ENCODE results near the gene MED27. TPM values are rescaled to one million over a fixed set of nuclear protein-coding genes. Genes with fewer than 3 reads are reported as not detected.

MED27 gene
- total RNA-seq, 2 donors from 2014 or later = 29.8 to 37.0 TPM

DNA sequence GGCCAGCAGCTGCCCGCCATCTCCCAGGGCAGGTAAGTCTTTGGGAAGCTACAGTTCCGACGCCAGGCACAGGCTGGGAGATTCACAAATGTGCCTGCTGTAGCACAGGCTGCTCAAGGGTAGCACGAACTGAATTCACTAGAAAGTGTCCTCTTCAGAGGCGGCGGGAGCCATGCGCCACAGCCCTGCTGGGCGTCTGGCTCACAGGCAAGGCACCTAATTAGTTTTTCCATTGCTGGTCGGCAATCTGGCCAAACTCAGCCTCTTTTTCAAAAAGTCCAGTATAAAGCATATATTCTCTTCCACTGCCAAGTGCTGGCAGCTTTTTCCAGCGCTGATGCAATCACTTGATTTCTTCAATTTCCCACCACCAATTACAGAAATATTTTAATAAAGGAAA lies 210.9 kb downstream of the MED27 start:
- Mint-ChIP-seq H3K4me3 (no peak overlapping the region), H3K9me3 (no peaks in the 10 kb centered on the region), H3K36me3 (ENCODE audit: low read depth) (no peaks in the 10 kb centered on the region), H3K27me3 (ENCODE audit: insufficient read depth) (no peaks in the 10 kb centered on the region), H3K4me1 (peaks cover 12% of the 10 kb centered on the region), H3K27ac (no peak overlapping the region)
- TF ChIP-seq, protein P1, sequence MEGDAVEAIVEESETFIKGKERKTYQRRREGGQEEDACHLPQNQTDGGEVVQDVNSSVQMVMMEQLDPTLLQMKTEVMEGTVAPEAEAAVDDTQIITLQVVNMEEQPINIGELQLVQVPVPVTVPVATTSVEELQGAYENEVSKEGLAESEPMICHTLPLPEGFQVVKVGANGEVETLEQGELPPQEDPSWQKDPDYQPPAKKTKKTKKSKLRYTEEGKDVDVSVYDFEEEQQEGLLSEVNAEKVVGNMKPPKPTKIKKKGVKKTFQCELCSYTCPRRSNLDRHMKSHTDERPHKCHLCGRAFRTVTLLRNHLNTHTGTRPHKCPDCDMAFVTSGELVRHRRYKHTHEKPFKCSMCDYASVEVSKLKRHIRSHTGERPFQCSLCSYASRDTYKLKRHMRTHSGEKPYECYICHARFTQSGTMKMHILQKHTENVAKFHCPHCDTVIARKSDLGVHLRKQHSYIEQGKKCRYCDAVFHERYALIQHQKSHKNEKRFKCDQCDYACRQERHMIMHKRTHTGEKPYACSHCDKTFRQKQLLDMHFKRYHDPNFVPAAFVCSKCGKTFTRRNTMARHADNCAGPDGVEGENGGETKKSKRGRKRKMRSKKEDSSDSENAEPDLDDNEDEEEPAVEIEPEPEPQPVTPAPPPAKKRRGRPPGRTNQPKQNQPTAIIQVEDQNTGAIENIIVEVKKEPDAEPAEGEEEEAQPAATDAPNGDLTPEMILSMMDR (conservative IDR thresholded peaks at IDR 0.05) = no peak
- H3K4me1 ChIP-seq (ENCODE audit: control insufficient read depth, insufficient read depth, low read length) = peaks cover 12% of the 10 kb centered on the region
- H3K4me3 ChIP-seq (ENCODE audit: low read length) = no peak overlapping the region
- H3K36me3 ChIP-seq (ENCODE audit: control insufficient read depth, insufficient read depth, low read length) = no peaks in the 10 kb centered on the region
- no peaks in the 10 kb centered on the region for H3K27me3 ChIP-seq (ENCODE audit: control insufficient read depth, insufficient read depth, low read length, poor library complexity, severe bottlenecking)
- no peak overlapping the region for H3K9ac ChIP-seq (ENCODE audit: extremely low read depth, low read length, poor library complexity, severe bottlenecking)
- no peaks in the 10 kb centered on the region for H3K9me3 ChIP-seq (ENCODE audit: control insufficient read depth, low read length)
- no peak overlapping the region for H3K27ac ChIP-seq (ENCODE audit: low read depth, low read length)
- 82 to 87% methylated on average over 10 of the region's 10 CpGs for WGBS, 2 experiments (ENCODE audit: insufficient coverage in 1 of 2, insufficient read length in 1 of 2)
- DNase-seq = no peak

DNA sequence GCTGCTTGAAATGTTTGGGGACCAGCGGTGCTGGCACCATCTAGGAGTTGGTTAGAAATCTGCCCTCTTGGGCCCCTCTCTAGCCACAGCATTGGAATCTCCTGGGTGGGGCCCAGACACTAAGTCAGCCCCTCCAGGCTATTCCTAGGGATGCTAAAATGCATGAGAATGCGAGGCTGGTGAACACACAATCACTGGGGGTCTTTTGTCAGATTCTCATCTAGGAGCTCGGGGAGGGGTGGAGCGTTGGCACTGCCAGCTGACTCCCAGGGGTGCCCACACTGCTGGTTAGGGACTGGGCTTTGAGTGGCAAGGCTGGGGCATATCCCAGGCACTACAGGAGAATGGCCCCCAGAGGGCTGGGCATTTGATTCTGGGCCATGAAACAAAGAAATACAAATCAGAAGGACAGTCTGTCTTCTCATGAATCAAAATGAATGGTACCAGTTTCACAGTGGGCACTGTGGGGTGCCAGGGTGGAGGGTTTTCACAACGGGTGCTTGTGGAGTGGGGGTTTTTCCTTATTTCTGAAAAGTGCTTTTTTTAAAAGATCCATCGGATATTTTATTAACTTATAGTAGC lies 212.0 kb downstream of the MED27 start:
- TF ChIP-seq, protein P1 (conservative IDR thresholded peaks at IDR 0.05) = no peak
- Mint-ChIP-seq H3K36me3 (ENCODE audit: low read depth) (peaks cover 4% of the 10 kb centered on the region), H3K27ac (no peak overlapping the region), H3K9me3 (no peaks in the 10 kb centered on the region), H3K4me3 (no peak overlapping the region), H3K27me3 (ENCODE audit: insufficient read depth) (no peaks in the 10 kb centered on the region), H3K4me1 (peaks cover 12% of the 10 kb centered on the region)
- 90 to 96% methylated on average over 4 to 6 of the region's 6 CpGs for WGBS, 2 experiments (ENCODE audit: insufficient coverage in 1 of 2, insufficient read length in 1 of 2)
- Histone ChIP-seq H3K27ac (ENCODE audit: low read depth, low read length) (no peak overlapping the region), H3K36me3 (ENCODE audit: control insufficient read depth, insufficient read depth, low read length) (peaks cover under 1% of the 10 kb centered on the region), H3K9ac (ENCODE audit: extremely low read depth, low read length, poor library complexity, severe bottlenecking) (no peak overlapping the region), H3K4me3 (ENCODE audit: low read length) (no peak overlapping the region), H3K9me3 (ENCODE audit: control insufficient read depth, low read length) (no peaks in the 10 kb centered on the region), H3K4me1 (ENCODE audit: control insufficient read depth, insufficient read depth, low read length) (peaks cover 12% of the 10 kb centered on the region), H3K27me3 (ENCODE audit: control insufficient read depth, insufficient read depth, low read length, poor library complexity, severe bottlenecking) (no peaks in the 10 kb centered on the region)
- no peak for DNase-seq

DNA sequence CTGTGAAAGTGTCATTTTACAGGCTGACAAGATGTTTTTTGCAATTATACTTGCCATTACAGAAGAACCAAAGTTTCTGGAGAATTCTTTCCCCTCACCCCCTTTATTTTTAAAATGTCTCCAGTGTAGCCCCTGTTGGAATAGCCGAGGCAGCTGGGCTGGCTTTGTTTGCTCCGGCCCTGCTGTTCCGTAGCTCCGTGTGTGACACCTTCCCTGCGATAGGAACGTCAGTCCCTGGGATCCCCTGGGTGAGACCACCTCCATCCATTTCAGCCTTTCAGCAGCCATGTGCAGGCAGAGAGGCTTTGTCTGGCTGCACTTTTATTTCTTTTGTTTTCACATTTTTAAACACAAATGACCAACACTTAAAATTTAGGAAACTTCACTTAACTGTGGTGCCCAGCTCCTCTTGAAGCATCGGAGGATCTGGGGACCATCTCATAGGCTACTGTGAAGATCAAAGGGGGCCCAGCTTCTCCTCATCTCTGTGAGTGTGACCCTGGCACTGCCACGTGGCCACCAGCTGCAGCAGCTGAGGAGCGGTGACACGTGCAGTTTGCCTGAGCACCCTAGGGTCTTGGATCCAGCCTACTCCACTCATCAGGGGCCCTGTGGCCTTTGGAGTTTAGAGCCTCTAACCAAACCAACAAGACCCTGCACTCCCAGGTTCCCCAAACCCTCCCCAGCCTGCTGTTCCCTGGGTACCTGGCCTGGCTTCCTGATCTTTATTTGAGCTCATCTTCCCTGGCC lies 214.0 kb downstream of the MED27 start:
- Mint-ChIP-seq H3K4me3 (no peak overlapping the region), H3K4me1 (peaks cover 19% of the 10 kb centered on the region), H3K27me3 (ENCODE audit: insufficient read depth) (no peaks in the 10 kb centered on the region), H3K9me3 (no peaks in the 10 kb centered on the region), H3K27ac (no peak overlapping the region), H3K36me3 (ENCODE audit: low read depth) (peaks cover 19% of the 10 kb centered on the region)
- H3K4me1 ChIP-seq (ENCODE audit: control insufficient read depth, insufficient read depth, low read length) = peaks cover 13% of the 10 kb centered on the region
- TF ChIP-seq, protein P1 (conservative IDR thresholded peaks at IDR 0.05) = no peak
- no peaks in the 10 kb centered on the region for H3K9me3 ChIP-seq (ENCODE audit: control insufficient read depth, low read length)
- no peak overlapping the region for H3K9ac ChIP-seq (ENCODE audit: extremely low read depth, low read length, poor library complexity, severe bottlenecking)
- 86 to 93% methylated on average over 6 to 10 of the region's 10 CpGs for WGBS, 2 experiments (ENCODE audit: insufficient coverage in 1 of 2, insufficient read length in 1 of 2)
- H3K4me3 ChIP-seq (ENCODE audit: low read length) = no peak overlapping the region
- H3K27ac ChIP-seq (ENCODE audit: low read depth, low read length) = no peak overlapping the region
- peaks cover 11% of the 10 kb centered on the region for H3K36me3 ChIP-seq (ENCODE audit: control insufficient read depth, insufficient read depth, low read length)
- DNase-seq = no peak
- no peaks in the 10 kb centered on the region for H3K27me3 ChIP-seq (ENCODE audit: control insufficient read depth, insufficient read depth, low read length, poor library complexity, severe bottlenecking)

All from endodermal cell (in vitro differentiated cells).